Islet of Langerhans (tissue), 1 donor: ENCODE measurements around the gene NOL8.

Source experiments
- FAIRE-seq: peaks from one replicate; lab custom pipeline; 2011; peaks lifted over from hg19 to GRCh38; lab: Jason Lieb, UNC

Gene NOL8

DNA sequence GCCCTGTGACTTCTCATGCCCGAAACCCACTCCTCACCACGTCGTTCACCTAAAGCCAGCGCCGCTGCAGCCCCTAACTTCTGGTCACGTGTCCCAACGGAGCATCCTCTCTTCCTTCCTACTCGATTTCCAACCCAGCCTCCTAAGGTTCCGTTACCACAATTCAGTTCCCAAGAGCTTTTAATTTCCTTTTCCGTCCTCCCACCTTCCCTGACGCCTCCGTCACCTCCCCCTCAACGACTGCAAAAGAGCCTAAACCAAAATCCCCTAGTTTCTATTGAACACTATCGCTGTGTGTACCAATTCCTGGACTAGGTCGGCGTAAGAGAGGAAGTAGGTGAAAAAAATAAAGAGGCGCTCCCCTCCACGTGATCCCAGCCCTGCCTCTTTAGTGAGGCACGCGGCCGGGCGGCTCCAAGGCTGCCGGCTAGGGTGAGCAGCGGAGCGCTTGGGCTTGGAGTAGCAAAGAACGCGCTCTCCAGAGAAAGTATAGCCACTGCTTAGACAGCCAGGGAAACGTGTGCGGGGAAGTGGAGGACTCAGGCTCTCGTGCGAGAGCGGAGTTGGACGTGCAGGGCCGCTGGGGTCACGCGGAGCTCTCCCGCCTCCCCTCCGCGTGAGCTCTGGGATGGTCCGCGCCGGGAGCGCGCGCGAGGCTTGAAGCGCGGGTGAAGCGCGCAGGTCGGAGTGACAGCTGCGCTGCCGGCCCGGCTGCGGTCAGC lies at the start of gene NOL8, which contains the start of gene CENPP:
NOL8 (minus strand) TSS at position 82 of the 722 bp plus-strand sequence. CDS start 1,189 bp downstream, outside the sequence.
CENPP (plus strand) TSS at position 685 of the 722 bp plus-strand sequence.
- peak; percentile 60 for FAIRE-seq

DNA sequence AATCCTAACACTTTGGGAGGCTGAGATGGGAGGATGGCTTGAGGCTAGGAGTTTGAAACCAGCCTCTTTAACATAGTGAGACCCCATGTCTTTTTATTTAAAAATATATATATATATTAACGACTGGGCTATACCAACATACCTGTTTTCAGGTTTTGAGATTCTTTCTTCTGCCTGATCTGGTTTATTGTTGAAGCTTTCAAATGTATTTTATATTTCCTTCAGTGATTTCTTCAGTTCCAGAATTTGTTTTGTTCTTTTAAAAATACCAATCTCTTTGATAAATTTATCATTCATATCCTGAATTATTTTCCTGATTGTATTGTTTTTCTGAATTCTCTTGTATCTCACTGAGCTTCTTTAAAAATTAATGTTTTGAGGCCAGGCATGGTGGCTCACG lies 48.0 kb upstream of the NOL8 start:
- FAIRE-seq: no peak

DNA sequence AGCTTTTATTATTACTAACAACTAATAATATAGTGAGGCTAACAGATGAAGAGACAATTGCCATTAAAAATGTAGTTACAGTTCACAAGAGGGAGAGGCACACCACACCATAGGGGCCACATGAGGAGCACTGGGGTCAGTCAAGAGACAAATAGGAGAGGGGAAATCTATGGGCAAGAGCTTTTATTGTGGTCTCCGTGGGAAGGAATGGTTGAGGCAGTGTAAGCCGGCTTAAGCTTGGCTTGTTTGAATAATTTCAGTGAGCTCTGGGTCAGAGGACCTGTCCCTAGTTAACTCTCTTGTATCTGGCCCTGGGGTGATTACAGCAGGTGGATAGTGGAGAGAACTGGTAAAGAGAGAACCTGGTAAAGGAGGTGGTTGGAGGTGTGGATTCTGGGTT lies 43.9 kb upstream of the NOL8 start:
- no peak for FAIRE-seq

DNA sequence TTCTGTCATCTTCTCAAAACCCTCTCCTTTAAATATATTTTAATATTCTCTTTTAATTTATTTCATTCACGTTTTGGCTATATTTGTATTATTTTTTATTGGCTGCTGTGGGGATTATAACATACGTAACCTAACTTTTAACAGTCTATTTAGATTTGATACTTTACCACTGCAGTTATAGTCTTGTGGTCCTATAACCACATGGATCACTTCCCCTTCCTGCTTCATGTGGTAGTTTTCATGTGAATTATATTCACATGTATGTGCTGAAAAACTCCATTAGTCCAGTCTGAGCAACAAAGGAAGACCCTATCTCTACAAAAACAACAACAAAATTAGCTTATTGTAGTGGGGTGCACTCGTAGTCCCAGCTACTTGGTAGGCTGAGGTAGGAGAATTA lies 34.9 kb upstream of the NOL8 start:
- no peak for FAIRE-seq

DNA sequence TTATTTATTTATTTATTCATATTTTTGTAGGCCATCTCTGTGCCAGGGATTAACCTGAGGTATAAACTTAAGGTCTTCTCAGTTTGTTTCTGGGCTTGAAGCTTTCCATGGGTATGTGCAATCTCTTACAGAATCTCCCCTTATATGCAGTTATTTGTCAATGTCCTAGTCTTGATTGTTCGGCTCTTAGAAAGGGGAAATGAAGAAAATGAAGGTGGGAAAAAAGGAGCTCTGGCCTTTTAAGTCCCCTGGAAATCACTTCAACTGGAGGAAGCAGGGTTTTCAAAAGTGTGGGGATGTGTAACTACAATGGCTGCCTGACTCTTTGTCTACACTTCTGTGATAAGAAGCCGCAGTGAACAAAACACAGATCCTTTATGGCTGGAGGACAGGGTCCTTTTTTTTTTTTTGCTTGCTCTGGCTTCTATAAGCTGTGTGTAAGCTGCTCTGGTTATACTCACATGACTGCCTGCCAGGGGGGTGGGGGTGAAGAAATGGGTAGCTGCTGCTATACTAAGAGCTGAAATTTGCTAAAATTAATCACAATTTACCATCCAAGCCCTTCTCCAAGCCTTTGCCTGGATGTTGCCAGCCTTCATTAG lies 34.3 kb upstream of the NOL8 start:
- no peak for FAIRE-seq

DNA sequence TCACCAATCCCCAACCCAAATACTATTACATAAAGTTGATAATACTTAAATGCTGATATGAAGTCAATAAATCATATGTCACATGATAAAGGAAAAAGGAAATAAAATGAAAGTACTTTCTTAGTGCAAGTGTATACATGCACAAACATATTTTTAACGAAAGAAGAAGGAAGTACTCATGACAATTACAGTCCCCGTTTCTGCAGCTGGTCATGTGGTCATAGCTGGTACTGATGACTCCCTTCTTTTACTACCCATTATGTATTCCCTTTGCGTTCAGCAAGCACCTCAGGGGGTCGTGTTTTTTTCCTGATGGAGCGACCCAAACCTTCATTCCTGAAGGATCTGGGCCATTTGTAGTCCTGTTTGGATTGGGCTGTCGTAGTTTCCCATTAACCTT lies 27.9 kb upstream of the NOL8 start:
- no peak for FAIRE-seq

DNA sequence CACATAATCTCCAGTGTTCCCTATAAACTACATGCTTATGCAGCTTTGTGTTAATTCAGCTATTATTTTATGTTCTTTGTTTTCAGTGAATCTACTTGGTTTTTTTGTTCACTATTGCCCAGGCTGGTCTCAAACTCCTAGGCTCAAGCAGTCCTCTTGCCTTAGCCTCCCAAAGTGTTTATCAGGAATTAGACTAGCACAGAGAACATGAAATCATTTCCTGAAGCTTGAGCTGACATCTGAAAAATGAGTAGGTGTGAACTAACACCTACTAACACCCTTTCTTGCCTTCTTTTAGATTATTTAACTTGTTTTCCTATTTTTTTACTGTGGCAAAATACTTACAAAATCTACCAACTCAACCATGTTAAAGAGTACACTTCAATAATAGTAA lies 25.6 kb upstream of the NOL8 start:
- FAIRE-seq: no peak

DNA sequence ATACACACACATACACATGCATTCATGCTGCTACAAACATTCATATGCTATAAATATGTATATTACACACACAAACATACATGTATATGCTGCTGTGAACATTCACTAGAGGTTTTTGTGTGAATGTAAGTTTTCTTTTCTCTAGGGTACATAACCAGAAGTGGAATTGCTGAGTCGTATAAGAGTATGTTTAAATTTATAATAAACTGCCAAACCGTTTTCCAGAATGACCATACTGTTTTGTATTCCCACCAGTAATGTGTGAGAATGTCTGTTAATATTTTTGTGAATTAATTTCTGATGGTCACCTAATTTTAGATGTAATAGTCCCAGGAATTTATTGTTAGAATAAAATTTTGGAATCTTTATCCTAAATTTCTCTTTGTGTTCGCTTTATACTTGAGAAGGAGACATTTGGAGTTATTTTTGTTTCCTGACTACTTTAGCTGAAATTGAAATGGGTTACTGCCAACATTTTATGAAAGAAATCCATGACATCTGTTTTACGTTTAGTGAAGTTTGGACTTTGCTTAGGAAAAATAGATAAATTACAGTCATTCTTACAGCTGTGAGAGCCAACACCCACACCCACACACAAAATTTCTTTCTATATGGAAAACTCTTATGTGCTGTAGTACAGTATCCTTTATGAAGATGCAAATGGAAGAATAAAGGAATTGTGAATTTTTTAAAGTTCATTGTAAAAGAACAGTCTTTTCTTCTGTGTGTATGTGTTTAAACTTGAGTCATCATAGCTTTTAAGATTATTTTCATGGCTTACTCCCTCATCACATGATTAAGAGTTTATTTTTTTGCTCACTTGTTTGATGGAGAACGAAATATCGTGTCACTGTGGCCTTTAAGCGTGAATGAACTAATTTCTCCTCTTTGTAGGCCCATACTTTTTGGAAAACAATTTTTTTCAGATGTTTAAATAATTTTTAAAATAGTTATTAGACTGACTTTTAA lies 24.9 kb upstream of the NOL8 start:
- FAIRE-seq: no peak

DNA sequence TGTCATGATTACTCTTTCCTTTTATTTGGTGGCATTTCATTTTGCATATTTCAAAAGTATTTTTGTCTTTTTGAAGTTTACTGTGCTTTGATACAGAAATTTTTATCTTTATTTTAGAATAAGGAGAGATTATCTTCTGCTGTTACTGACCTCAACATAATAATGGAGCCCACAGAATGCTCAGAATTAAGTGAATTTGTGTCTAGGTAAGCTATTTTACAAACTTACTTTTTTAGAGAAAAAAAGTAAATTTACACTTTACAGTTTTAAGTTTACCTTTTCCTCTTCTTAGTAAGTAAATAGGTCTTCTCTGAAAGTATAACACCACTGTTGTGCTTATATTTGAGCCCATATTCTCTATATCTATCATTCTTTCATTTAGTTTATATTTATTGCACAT lies 20.4 kb upstream of the NOL8 start:
- FAIRE-seq: no peak

DNA sequence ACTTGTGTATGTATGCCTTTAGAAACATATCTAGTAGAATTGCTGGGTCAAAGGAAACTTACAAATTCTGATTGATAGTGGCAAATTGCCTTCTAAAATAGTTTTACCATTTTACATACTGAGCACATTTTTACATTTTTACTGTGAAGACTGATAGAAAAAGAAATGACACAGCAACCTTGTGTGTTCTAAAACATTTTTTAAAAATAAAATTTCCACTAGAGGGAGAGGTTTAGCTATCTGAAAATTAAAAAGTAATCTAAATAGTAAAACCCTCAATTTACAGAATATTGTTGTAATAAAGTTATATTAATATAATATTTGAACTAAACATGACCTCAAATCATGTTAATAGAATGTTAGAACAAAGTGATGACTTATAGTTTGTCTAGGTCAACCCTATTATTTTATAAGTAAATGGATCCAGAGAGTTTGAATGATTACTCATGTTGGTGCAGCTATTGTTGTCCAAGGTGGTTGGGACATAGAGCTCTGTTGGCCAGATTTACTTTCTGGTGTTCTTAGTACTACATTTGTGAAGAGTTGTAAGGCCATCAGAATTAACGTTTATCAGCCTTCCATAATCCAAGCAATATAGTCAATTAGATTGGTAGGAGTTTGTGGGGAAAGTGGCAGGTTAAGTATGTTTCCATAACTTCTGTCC lies 17.8 kb upstream of the NOL8 start:
- FAIRE-seq: no peak

DNA sequence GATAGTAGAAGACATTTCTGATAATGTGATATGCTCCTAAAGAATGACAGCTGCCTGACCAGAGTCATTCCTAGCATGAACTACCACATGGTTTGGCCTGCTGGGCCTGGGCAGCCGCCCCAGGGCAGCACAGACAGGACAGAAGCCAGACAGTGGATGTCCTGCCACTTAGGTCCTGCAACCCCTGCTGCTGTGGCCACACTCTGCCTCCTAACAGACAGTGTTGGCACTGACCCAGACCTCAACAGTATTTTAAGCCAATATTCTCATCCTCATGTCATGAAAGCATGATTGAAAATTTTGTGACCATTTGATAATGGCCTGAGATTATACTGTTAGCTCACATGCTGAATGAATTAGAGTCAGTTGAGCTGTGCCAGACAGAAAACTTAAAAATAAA lies 16.4 kb upstream of the NOL8 start:
- no peak for FAIRE-seq

DNA sequence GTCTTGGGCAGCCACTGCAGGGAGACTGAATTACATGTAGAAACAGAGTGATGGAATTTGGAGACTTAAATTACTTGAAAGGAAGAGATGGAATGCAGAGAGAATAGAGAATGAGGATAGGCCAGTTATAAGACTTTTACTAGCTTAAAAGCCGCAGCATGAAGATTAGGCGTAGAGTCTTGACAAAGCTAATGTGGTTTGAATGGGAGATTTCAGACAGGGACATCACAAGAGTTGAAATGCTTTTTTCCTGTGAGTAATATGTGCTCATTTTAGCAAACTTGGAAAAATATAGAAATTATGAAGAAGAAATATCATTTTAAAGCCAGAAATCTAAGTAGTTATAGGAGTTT lies 8.1 kb upstream of the NOL8 start:
- FAIRE-seq: no peak

DNA sequence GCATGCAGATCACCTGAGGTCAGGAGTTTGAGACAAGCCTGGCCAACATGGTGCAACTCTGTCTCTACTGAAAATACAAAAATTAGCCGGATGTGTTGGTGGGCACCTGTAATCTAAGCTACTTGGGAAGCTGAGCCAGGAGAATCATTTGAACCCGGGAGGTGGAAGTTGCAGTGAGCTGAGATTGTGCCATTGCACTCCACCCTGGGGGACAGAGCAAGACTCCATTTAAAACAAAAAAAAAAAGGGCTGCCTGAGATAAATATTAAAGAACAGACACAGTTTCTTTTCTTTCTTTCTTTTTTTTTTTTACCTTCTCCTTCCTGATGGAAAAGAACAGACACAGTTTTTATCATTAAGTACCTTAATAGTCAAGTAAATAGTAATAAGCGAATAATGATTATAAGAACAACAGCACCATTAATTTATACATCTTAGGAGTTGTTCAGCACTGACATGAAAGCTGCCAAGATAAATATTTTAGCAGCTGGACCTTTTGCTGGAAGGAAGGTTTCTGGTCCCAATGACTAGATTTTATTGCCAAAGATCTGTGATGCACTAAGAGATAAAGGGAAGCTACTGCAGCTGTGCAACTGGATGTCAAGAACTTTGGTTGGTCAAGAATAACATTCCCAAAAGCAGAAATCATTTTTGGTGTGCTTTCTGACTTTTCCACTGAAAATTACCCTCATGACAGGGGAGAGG lies 7.6 kb upstream of the NOL8 start:
- FAIRE-seq: no peak

DNA sequence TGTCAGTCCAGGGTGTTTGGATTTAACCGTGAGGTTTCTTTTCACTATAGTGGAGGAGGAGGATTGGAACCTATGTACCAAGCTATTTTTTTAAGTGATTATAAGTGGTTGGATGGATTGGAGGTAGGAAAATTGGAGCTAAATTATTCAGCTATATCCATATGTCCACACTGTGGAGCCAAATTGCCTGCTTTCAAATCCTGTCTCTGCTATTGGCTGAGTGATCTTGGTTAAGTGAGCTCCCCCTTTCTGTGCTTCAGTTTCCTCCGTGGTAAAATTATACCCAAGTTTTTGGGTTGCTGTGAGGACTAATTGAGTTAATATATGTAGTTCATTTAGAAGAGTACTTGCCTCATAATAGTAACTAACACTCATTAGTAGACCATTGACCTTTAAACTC lies 3.1 kb upstream of the NOL8 start:
- FAIRE-seq: no peak

DNA sequence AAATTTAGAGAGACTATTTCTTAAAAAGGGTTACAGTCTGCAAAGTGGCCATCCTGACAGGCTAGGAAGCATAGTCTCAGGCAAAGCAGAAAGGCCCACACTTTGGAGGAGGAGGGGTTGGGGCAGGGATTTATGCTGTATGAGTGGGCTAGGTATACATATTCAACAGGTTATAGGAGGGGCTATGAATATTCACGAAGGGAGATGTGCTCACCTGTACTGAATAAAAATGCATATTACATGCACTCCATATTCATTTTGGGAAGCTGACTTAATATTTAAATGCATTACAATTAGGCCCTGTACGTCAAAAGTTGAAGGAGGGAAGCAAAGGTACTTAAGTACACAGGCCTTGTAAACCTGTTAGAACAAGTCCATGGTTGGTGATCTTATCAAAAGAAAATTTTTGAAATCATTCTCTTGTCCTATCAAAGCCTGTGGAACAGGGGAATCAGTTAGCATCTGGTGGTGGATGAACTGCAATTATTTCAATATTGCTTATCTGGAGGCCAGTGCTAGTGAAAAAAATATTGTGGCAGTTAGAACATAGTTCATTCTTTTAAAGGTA lies 2.2 kb upstream of the NOL8 start:
- FAIRE-seq: no peak

DNA sequence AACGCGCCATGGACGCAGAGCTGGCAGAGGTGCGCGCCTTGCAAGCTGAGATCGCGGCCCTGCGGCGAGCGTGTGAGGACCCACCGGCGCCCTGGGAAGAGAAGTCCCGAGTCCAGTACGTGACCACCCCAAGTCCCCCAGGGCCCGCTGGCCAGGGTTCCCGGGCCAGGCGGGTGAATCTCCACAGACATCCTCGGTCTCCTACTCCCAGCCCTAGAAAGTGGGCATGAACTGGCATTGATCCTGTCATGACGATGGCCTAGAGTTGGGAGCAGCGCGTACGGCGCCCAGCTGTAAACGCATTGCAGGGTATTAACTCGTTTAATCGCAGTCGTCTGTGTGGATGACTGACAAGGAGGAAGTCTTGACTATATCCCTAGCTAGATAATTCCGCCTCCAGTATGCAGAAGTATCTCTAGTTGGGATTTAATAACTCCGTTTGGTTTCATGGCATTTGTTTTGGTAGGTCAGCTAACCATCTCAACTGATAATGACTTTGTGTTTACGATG lies 896 bp upstream of the NOL8 start:
- no peak for FAIRE-seq

DNA sequence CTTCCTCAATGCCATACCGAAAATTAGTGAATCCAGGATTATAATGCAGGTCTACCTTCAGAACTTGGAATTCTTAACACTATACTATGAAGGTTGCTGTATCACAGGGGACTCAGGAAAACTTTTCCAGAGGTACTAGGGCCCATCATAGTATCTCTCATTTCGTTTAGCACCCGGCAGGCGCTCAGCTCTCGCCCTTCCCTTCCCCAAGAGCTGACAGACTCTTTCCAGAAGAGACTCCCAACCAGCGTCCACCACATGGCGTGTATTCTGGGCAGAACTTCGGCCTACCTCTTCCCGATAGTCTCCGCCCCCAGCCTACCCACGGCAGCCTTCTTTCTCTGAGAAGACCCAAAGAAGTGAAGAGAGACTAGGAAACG lies 271 bp downstream of the NOL8 start:
- FAIRE-seq: no peak

DNA sequence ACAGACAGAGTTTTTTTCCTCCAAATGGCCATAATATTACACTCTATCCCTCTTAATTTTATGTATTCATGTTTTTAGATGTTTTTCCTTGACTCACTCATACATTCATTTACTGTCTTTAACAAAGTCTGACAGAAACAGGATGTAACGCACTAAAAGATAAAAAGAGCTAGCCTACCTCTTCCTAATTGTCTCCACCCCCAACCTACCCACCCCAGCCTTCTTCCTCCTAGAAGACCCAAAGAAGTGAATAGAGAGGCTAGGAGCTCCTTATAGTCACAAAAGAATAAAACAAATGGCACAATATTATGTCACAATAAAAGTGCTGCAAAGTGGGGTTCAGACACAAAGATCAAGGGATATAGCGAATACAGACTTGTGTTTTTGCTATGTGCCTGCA lies 719 bp downstream of the NOL8 start:
- no peak for FAIRE-seq

DNA sequence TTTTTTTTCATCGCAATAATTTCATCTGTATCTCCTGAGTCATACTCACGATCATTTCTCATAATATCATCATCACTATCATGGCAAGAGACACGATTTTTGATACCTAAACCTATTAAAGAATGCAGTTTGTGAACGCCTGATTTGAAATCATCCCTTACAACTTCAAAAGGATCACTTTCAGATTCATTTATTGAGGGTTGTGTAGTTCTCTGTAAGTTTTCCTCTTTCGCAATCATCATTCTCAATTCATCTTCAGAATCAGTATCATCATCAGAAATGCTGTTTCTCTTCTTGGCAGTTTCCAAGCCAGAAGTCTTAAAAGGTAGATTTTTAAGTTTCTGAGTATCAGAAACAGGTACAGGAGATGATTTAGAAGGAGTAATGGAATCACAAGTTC lies 9.7 kb downstream of the NOL8 start:
- peak; percentile 21 for FAIRE-seq

DNA sequence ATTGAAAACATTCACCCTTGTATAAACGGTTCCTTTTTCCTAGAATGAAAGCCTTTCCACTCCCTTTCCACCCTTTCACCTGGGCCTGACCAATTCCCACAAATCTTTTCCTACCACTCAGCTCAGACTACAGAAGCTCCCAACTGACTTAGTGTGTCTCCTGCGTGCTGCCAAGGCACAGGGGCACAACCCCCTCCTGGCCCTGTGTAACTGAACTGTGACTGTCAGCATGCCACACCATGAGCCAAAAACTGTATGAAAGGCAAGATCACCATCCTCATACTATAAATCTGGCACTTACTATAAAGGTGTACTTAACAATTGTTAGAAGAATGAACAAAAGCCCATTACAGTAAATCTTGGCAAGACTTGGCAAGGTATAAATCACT lies 11.5 kb downstream of the NOL8 start:
- no peak for FAIRE-seq

DNA sequence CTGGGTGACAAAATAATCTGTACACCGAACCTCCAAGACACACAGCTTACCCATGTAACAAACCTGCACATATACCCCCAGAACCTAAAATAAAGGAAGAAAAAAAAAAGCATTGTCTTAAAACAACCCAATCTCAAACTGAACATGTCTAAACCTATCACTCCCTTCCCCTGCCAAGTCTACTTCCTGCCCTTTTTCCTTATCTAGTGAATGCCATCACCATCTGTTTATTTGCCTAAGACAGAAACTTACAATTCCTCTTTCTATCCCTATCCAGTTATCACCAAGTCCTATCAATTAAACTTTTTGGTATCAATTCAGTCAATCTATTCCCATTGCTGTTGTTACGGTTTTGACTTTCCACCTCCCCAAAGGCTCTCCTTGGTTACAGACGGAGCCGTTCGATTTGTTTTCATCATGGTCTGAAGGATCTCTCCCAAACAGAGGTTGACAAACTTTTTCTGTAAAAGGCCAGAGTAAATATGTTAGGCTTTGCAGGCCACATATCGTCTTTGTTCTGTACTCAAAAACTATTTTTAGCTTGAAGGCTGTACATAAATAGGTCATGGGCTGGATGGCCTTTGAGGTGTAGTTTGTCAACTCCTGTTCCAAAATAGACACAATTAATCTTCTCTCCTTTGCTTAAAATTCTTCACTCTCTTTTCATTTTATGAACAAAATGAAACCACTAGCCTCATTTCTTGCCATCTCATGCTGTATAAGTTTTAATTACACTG lies 12.1 kb downstream of the NOL8 start:
- no peak for FAIRE-seq
